Activated naive CD8-positive, alpha-beta T cell treated with anti-CD3 and anti-CD28 coated beads, Interleukin-2, amount 50 U/mL, for 24 hours (primary cell): Measurements from ENCODE around the gene KIF5C.

Source experiments
- ATAC-seq: fragments of 150-1000 bp; cut with Tn5 transposase; one replicate; pipeline ENCODE4 v1.10.0; 2021
- DNase-seq: peaks from one replicate; pipeline ENCODE4 v3.0.0; 2021
- H3K27ac Mint-ChIP-seq: one replicate; pipeline ENCODE4 v1.8.0; 2021; ENCODE audit warnings: mild to moderate bottlenecking, mixed read lengths
- H3K27me3 Mint-ChIP-seq: one replicate; pipeline ENCODE4 v1.8.0; 2021; ENCODE audit warnings: mixed read lengths
- H3K36me3 Mint-ChIP-seq: one replicate; pipeline ENCODE4 v1.8.0; 2021; ENCODE audit warnings: low read depth, mixed read lengths
- H3K4me1 Mint-ChIP-seq: one replicate; pipeline ENCODE4 v1.8.0; 2021; ENCODE audit warnings: mixed read lengths
- H3K4me3 Mint-ChIP-seq: one replicate; pipeline ENCODE4 v1.8.0; 2021; ENCODE audit warnings: mild to moderate bottlenecking, moderate library complexity, mixed read lengths
- H3K9me3 Mint-ChIP-seq: one replicate; pipeline ENCODE4 v1.8.0; 2021; ENCODE audit warnings: mixed read lengths

KIF5C gene

GRCh38 chr2:148989882-148990493, 115.0 kb downstream of the KIF5C start:
- H3K27ac Mint-ChIP-seq: no peak overlapping the region
- peak; percentile 33 for DNase-seq
- H3K9me3 Mint-ChIP-seq: no peaks in the 10 kb centered on the region
- no peaks in the 10 kb centered on the region for H3K27me3 Mint-ChIP-seq
- H3K4me1 Mint-ChIP-seq: peaks cover 2% of the 10 kb centered on the region
- no peaks in the 10 kb centered on the region for H3K36me3 Mint-ChIP-seq
- peak; percentile 79 for ATAC-seq
- no peak overlapping the region for H3K4me3 Mint-ChIP-seq

- Mint-ChIP-seq H3K9me3 (no peaks in the 10 kb centered on the region), H3K4me1 (peaks cover 2% of the 10 kb centered on the region), H3K27me3 (no peaks in the 10 kb centered on the region)
Observed at GRCh38 chr2:148990968-148991367, 115.9 kb downstream of the KIF5C start.

GRCh38 chr2:148992448-148992847, 117.4 kb downstream of the KIF5C start:
- Mint-ChIP-seq H3K9me3 (no peaks in the 10 kb centered on the region), H3K4me1 (peaks cover 2% of the 10 kb centered on the region), H3K36me3 (no peaks in the 10 kb centered on the region), H3K27ac (no peak overlapping the region), H3K4me3 (no peak overlapping the region), H3K27me3 (no peaks in the 10 kb centered on the region)
- ATAC-seq (no peak), DNase-seq (no peak)

More at GRCh38 chr2:148990968-148991367, 115.9 kb downstream of the KIF5C start:
- no peak overlapping the region for H3K4me3 Mint-ChIP-seq
- ATAC-seq (no peak), DNase-seq (no peak)
- H3K27ac Mint-ChIP-seq: no peak overlapping the region
- no peaks in the 10 kb centered on the region for H3K36me3 Mint-ChIP-seq

GRCh38 chr2:148993351-148993750, 118.3 kb downstream of the KIF5C start:
- H3K4me1 Mint-ChIP-seq: peaks cover 2% of the 10 kb centered on the region
- H3K27ac Mint-ChIP-seq: no peak overlapping the region
- H3K4me3 Mint-ChIP-seq: no peak overlapping the region
- ATAC-seq (no peak), DNase-seq (no peak)
- H3K27me3 Mint-ChIP-seq: no peaks in the 10 kb centered on the region
- no peaks in the 10 kb centered on the region for H3K36me3 Mint-ChIP-seq
- no peaks in the 10 kb centered on the region for H3K9me3 Mint-ChIP-seq

- Mint-ChIP-seq H3K9me3 (no peaks in the 10 kb centered on the region), H3K36me3 (no peaks in the 10 kb centered on the region), H3K4me3 (no peak overlapping the region), H3K27me3 (peaks cover 2% of the 10 kb centered on the region), H3K4me1 (peaks cover 3% of the 10 kb centered on the region), H3K27ac (no peak overlapping the region)
- no peak for ATAC-seq
- no peak for DNase-seq
Observed at GRCh38 chr2:148994341-148994740, 119.3 kb downstream of the KIF5C start.

GRCh38 chr2:148996805-148997204, 121.8 kb downstream of the KIF5C start:
- no peaks in the 10 kb centered on the region for H3K36me3 Mint-ChIP-seq
- H3K9me3 Mint-ChIP-seq: no peaks in the 10 kb centered on the region
- no peak overlapping the region for H3K27ac Mint-ChIP-seq
- DNase-seq: no peak
- peaks cover 18% of the 10 kb centered on the region for H3K4me1 Mint-ChIP-seq
- H3K4me3 Mint-ChIP-seq: no peak overlapping the region
- peaks cover 2% of the 10 kb centered on the region for H3K27me3 Mint-ChIP-seq
- ATAC-seq: no peak

- DNase-seq (no peak), ATAC-seq (no peak)
- Mint-ChIP-seq H3K27ac (no peak overlapping the region), H3K27me3 (peaks cover 5% of the 10 kb centered on the region), H3K4me3 (no peak overlapping the region), H3K36me3 (peaks cover 3% of the 10 kb centered on the region), H3K4me1 (peaks cover 18% of the 10 kb centered on the region), H3K9me3 (no peaks in the 10 kb centered on the region)
Observed at GRCh38 chr2:148998165-148998830, 123.3 kb downstream of the KIF5C start.

- no peak for DNase-seq
- peaks cover 5% of the 10 kb centered on the region for H3K27me3 Mint-ChIP-seq
- H3K27ac Mint-ChIP-seq: no peak overlapping the region
- peaks cover 3% of the 10 kb centered on the region for H3K36me3 Mint-ChIP-seq
- H3K4me3 Mint-ChIP-seq: no peak overlapping the region
- peaks cover 18% of the 10 kb centered on the region for H3K4me1 Mint-ChIP-seq
- H3K9me3 Mint-ChIP-seq: no peaks in the 10 kb centered on the region
- ATAC-seq: no peak
Observed at GRCh38 chr2:148998831-148999200, 123.8 kb downstream of the KIF5C start.

GRCh38 chr2:148999451-148999921, 124.5 kb downstream of the KIF5C start:
- Mint-ChIP-seq H3K27ac (no peak overlapping the region), H3K9me3 (no peaks in the 10 kb centered on the region), H3K36me3 (peaks cover 3% of the 10 kb centered on the region), H3K27me3 (peaks cover 5% of the 10 kb centered on the region), H3K4me1 (peaks cover 18% of the 10 kb centered on the region), H3K4me3 (no peak overlapping the region)
- DNase-seq: no peak
- no peak for ATAC-seq

GRCh38 chr2:149000158-149000938, 125.3 kb downstream of the KIF5C start:
- ATAC-seq (peak; percentile 77), DNase-seq (no peak)

GRCh38 chr2:149001496-149001895, 126.5 kb downstream of the KIF5C start:
- peaks cover 3% of the 10 kb centered on the region for H3K36me3 Mint-ChIP-seq
- H3K4me3 Mint-ChIP-seq: no peak overlapping the region
- peaks cover 5% of the 10 kb centered on the region for H3K27me3 Mint-ChIP-seq
- H3K4me1 Mint-ChIP-seq: peaks cover 18% of the 10 kb centered on the region
- ATAC-seq (no peak), DNase-seq (no peak)
- H3K27ac Mint-ChIP-seq: no peak overlapping the region
- no peaks in the 10 kb centered on the region for H3K9me3 Mint-ChIP-seq

More at GRCh38 chr2:149000158-149000938, 125.3 kb downstream of the KIF5C start:
- no peaks in the 10 kb centered on the region for H3K9me3 Mint-ChIP-seq
- peak overlapping the region; percentile 57 for H3K27ac Mint-ChIP-seq
- H3K36me3 Mint-ChIP-seq: peaks cover 3% of the 10 kb centered on the region
- no peak overlapping the region for H3K4me3 Mint-ChIP-seq
- H3K4me1 Mint-ChIP-seq: peaks cover 18% of the 10 kb centered on the region
- peaks cover 5% of the 10 kb centered on the region for H3K27me3 Mint-ChIP-seq

GRCh38 chr2:149002378-149002890, 127.4 kb downstream of the KIF5C start:
- ATAC-seq: no peak
- Mint-ChIP-seq H3K27ac (no peak overlapping the region), H3K36me3 (peaks cover 3% of the 10 kb centered on the region), H3K9me3 (no peaks in the 10 kb centered on the region), H3K27me3 (peaks cover 7% of the 10 kb centered on the region), H3K4me1 (peaks cover 18% of the 10 kb centered on the region), H3K4me3 (no peak overlapping the region)
- DNase-seq: no peak

GRCh38 chr2:149002891-149003740, 128.1 kb downstream of the KIF5C start:
- H3K36me3 Mint-ChIP-seq: peaks cover 3% of the 10 kb centered on the region
- H3K9me3 Mint-ChIP-seq: no peaks in the 10 kb centered on the region
- H3K27ac Mint-ChIP-seq: no peak overlapping the region
- ATAC-seq (no peak), DNase-seq (no peak)
- H3K27me3 Mint-ChIP-seq: peaks cover 7% of the 10 kb centered on the region
- peaks cover 18% of the 10 kb centered on the region for H3K4me1 Mint-ChIP-seq
- no peak overlapping the region for H3K4me3 Mint-ChIP-seq

- Mint-ChIP-seq H3K36me3 (peaks cover 3% of the 10 kb centered on the region), H3K27me3 (peaks cover 5% of the 10 kb centered on the region), H3K4me3 (no peak overlapping the region), H3K4me1 (peaks cover 13% of the 10 kb centered on the region), H3K9me3 (no peaks in the 10 kb centered on the region), H3K27ac (no peak overlapping the region)
- no peak for ATAC-seq
- no peak for DNase-seq
Observed at GRCh38 chr2:149004836-149005235, 129.8 kb downstream of the KIF5C start.
